ENCODE results near the gene ARHGAP24. TPM values are rescaled to one million over a fixed set of nuclear protein-coding genes. Genes with fewer than 3 reads are reported as not detected.

Gene ARHGAP24
- 3.7 to 4.1 TPM (median 3.7 TPM) in 5 replicates for total RNA-seq (2022; extraction: Qiagen RNA extraction)

GRCh38 chr4:85474818-85475630, at the start of gene ARHGAP24:
TSS of gene ARHGAP24 (plus strand) at chr4:85475150.

